HUES48 (cell line): ENCODE results near the gene DACT3.

ENCODE experiments used
- H3K27ac ChIP-seq: one replicate; pipeline ENCODE4 v1.7.0; 2013; ENCODE audit warnings: low read depth, low read length, inconsistent platforms
- H3K27me3 ChIP-seq: 2 replicates; pipeline ENCODE4 v1.6.1; 2013; ENCODE audit warnings: mild to moderate bottlenecking, low read length; ENCODE audit not compliant: control insufficient read depth, insufficient read depth
- H3K36me3 ChIP-seq: 2 replicates; pipeline ENCODE4 v1.6.1; 2013; ENCODE audit warnings: low read length; ENCODE audit not compliant: control insufficient read depth, insufficient read depth
- H3K4me1 ChIP-seq: 2 replicates; pipeline ENCODE4 v1.6.1; 2013; ENCODE audit warnings: mild to moderate bottlenecking, low read length; ENCODE audit not compliant: control insufficient read depth, insufficient read depth
- H3K4me3 ChIP-seq: 2 replicates; pipeline ENCODE4 v1.5.1; 2013; ENCODE audit warnings: mild to moderate bottlenecking, low read depth, low read length
- H3K9ac ChIP-seq: 2 replicates; pipeline ENCODE4 v1.6.1; 2013; ENCODE audit warnings: mild to moderate bottlenecking, low read depth, low read length, moderate library complexity
- H3K9me3 ChIP-seq: 2 replicates; pipeline ENCODE4 v1.6.1; 2013; ENCODE audit warnings: low read length; ENCODE audit not compliant: control insufficient read depth, insufficient read depth

DACT3 gene

GRCh38 chr19:46620267-46620666 is 40.7 kb downstream of the DACT3 start:
- Histone ChIP-seq H3K4me1 (no peaks in the 10 kb centered on the region), H3K36me3 (no peaks in the 10 kb centered on the region), H3K9me3 (no peaks in the 10 kb centered on the region), H3K4me3 (no peak overlapping the region), H3K9ac (no peak overlapping the region), H3K27ac (no peak overlapping the region), H3K27me3 (no peaks in the 10 kb centered on the region)

GRCh38 chr19:46618670-46619231 is 42.2 kb downstream of the DACT3 start:
- H3K4me1 ChIP-seq = no peaks in the 10 kb centered on the region
- H3K36me3 ChIP-seq = no peaks in the 10 kb centered on the region
- H3K4me3 ChIP-seq = no peak overlapping the region
- H3K9ac ChIP-seq = no peak overlapping the region
- H3K27me3 ChIP-seq = no peaks in the 10 kb centered on the region
- no peak overlapping the region for H3K27ac ChIP-seq
- no peaks in the 10 kb centered on the region for H3K9me3 ChIP-seq

- Histone ChIP-seq H3K4me1 (no peaks in the 10 kb centered on the region), H3K9me3 (no peaks in the 10 kb centered on the region), H3K9ac (no peak overlapping the region), H3K27ac (no peak overlapping the region), H3K36me3 (no peaks in the 10 kb centered on the region), H3K4me3 (no peak overlapping the region), H3K27me3 (no peaks in the 10 kb centered on the region)
These were observed 43.4 kb downstream of the DACT3 start for GRCh38 chr19:46617601-46618000.

GRCh38 chr19:46616631-46617322 is 44.2 kb downstream of the DACT3 start:
- H3K9ac ChIP-seq = no peak overlapping the region
- no peaks in the 10 kb centered on the region for H3K4me1 ChIP-seq
- no peaks in the 10 kb centered on the region for H3K27me3 ChIP-seq
- no peak overlapping the region for H3K4me3 ChIP-seq
- no peak overlapping the region for H3K27ac ChIP-seq
- no peaks in the 10 kb centered on the region for H3K9me3 ChIP-seq
- no peaks in the 10 kb centered on the region for H3K36me3 ChIP-seq

GRCh38 chr19:46615966-46616365 is 45.0 kb downstream of the DACT3 start:
- Histone ChIP-seq H3K27ac (no peak overlapping the region), H3K9ac (no peak overlapping the region), H3K4me3 (no peak overlapping the region), H3K27me3 (no peaks in the 10 kb centered on the region), H3K9me3 (no peaks in the 10 kb centered on the region), H3K4me1 (no peaks in the 10 kb centered on the region), H3K36me3 (no peaks in the 10 kb centered on the region)

- H3K27me3 ChIP-seq = no peaks in the 10 kb centered on the region
- no peak overlapping the region for H3K4me3 ChIP-seq
- H3K9ac ChIP-seq = no peak overlapping the region
- no peaks in the 10 kb centered on the region for H3K4me1 ChIP-seq
- peaks cover 7% of the 10 kb centered on the region for H3K36me3 ChIP-seq
- H3K9me3 ChIP-seq = no peaks in the 10 kb centered on the region
- no peak overlapping the region for H3K27ac ChIP-seq
These were observed 46.8 kb downstream of the DACT3 start for GRCh38 chr19:46614114-46614722.

GRCh38 chr19:46613525-46613924 is 47.5 kb downstream of the DACT3 start:
- no peak overlapping the region for H3K27ac ChIP-seq
- H3K9ac ChIP-seq = no peak overlapping the region
- H3K36me3 ChIP-seq = peaks cover 14% of the 10 kb centered on the region
- no peaks in the 10 kb centered on the region for H3K27me3 ChIP-seq
- H3K4me3 ChIP-seq = no peak overlapping the region
- no peaks in the 10 kb centered on the region for H3K4me1 ChIP-seq
- H3K9me3 ChIP-seq = no peaks in the 10 kb centered on the region

GRCh38 chr19:46611776-46612175 is 49.2 kb downstream of the DACT3 start:
- Histone ChIP-seq H3K4me3 (no peak overlapping the region), H3K4me1 (no peaks in the 10 kb centered on the region), H3K36me3 (peaks cover 31% of the 10 kb centered on the region), H3K9ac (no peak overlapping the region), H3K27ac (no peak overlapping the region), H3K9me3 (no peaks in the 10 kb centered on the region), H3K27me3 (no peaks in the 10 kb centered on the region)

GRCh38 chr19:46610851-46611770 is 49.9 kb downstream of the DACT3 start:
- H3K36me3 ChIP-seq = peaks cover 38% of the 10 kb centered on the region
- H3K27ac ChIP-seq = no peak overlapping the region
- H3K4me3 ChIP-seq = no peak overlapping the region
- no peaks in the 10 kb centered on the region for H3K27me3 ChIP-seq
- no peaks in the 10 kb centered on the region for H3K4me1 ChIP-seq
- no peaks in the 10 kb centered on the region for H3K9me3 ChIP-seq
- no peak overlapping the region for H3K9ac ChIP-seq

GRCh38 chr19:46610413-46610775 is 50.6 kb downstream of the DACT3 start:
- peaks cover 45% of the 10 kb centered on the region for H3K36me3 ChIP-seq
- no peaks in the 10 kb centered on the region for H3K9me3 ChIP-seq
- H3K4me1 ChIP-seq = no peaks in the 10 kb centered on the region
- no peak overlapping the region for H3K4me3 ChIP-seq
- H3K27me3 ChIP-seq = no peaks in the 10 kb centered on the region
- H3K9ac ChIP-seq = no peak overlapping the region
- no peak overlapping the region for H3K27ac ChIP-seq
